Hepatocyte (in vitro differentiated cells): ENCODE results near the gene TOP1. TPM values are rescaled to one million over a fixed set of nuclear protein-coding genes. Genes with fewer than 3 reads are reported as not detected.

Source experiments
- DNase-seq: peaks from one replicate; pipeline ENCODE4 v3.0.0-alpha.2; 2016; ENCODE audit warnings: low spot score
- H2AFZ ChIP-seq: fragments of 200-600 bp; sonication (generic); 2 replicates; pipeline ENCODE4 v1.6.0; 2016; ENCODE audit warnings: antibody characterized with exemption, mild to moderate bottlenecking
- H3K27ac ChIP-seq: fragments of 200-600 bp; sonication (generic); 2 replicates; pipeline ENCODE4 v1.5.1; 2016; ENCODE audit warnings: mild to moderate bottlenecking
- H3K27me3 ChIP-seq: fragments of 200-600 bp; sonication (generic); 2 replicates; pipeline ENCODE4 v1.6.1; 2016
- H3K36me3 ChIP-seq: fragments of 200-600 bp; sonication (generic); replicated peaks from 2 replicates; pipeline ENCODE4 v1.5.1; 2016; ENCODE audit warnings: low read depth; ENCODE audit not compliant: insufficient read depth
- H3K4me1 ChIP-seq: fragments of 200-600 bp; sonication (generic); 2 replicates; pipeline ENCODE4 v1.5.1; 2016; ENCODE audit warnings: mild to moderate bottlenecking, moderate library complexity; ENCODE audit not compliant: insufficient read depth
- H3K4me2 ChIP-seq: fragments of 200-600 bp; sonication (generic); 2 replicates; pipeline ENCODE4 v1.6.0; 2016
- H3K4me3 ChIP-seq: fragments of 200-600 bp; sonication (generic); 2 replicates; pipeline ENCODE4 v1.5.1; 2016; ENCODE audit warnings: mild to moderate bottlenecking
- H3K79me2 ChIP-seq: fragments of 200-600 bp; sonication (generic); 2 replicates; pipeline ENCODE4 v1.6.0; 2017; ENCODE audit warnings: mild to moderate bottlenecking
- H3K9me2 ChIP-seq: fragments of 200-600 bp; sonication (generic); replicated peaks from 2 replicates; pipeline ENCODE4 v1.6.0; 2017; ENCODE audit warnings: mild to moderate bottlenecking; ENCODE audit not compliant: insufficient read depth
- H3K9me3 ChIP-seq: fragments of 200-600 bp; sonication (generic); 2 replicates; pipeline ENCODE4 v1.5.1; 2016; ENCODE audit warnings: low read depth, mild to moderate bottlenecking
- H4K20me1 ChIP-seq: fragments of 200-600 bp; sonication (generic); 2 replicates; pipeline ENCODE4 v1.6.0; 2016; ENCODE audit warnings: mild to moderate bottlenecking; ENCODE audit not compliant: insufficient read depth, poor library complexity, severe bottlenecking
- CTCF ChIP-seq: fragments of 200-600 bp; sonication (generic); IDR thresholded peaks from 2 replicates; pipeline ENCODE4 v1.5.1; 2016; ENCODE audit warnings: antibody characterized with exemption, mild to moderate bottlenecking; ENCODE audit not compliant: poor library complexity
- EZH2 ChIP-seq: fragments of 200-600 bp; sonication (generic); IDR thresholded peaks from 2 replicates; pipeline ENCODE4 v1.6.1; 2016; ENCODE audit warnings: antibody characterized with exemption, mild to moderate bottlenecking, borderline replicate concordance
- EZH2phosphoT487 ChIP-seq: fragments of 200-600 bp; sonication (generic); IDR thresholded peaks from one replicate; pipeline ENCODE4 v1.6.1; 2018; ENCODE audit warnings: antibody characterized with exemption, mild to moderate bottlenecking, low read depth, moderate library complexity; ENCODE audit not compliant: unreplicated experiment, severe bottlenecking
- WGBS: methylation state at CpG from one replicate; pipeline ENCODE4 v1.1.6; 2016; ENCODE audit warnings: low lambda C conversion rate; ENCODE audit errors: missing lambda C conversion rate; 5-methylcytosine and 5-hydroxymethylcytosine counted together
- polyA plus RNA-seq: library from polyadenylated mRNA; unstranded; fragments of >200 nt; fragmentation: Nextera tagmentation; extraction: Ambion mirVana; gene quantifications from 2 replicates; pipeline ENCODE4 v1.2.1, GENCODE V29; 2016
- total RNA-seq: library from RNA; depleted of rRNA; stranded (reverse); fragments of >200 nt; gene quantifications from 2 replicates; pipeline ENCODE4 v1.2.3, GENCODE V29; 2014

TOP1 gene
- total and polyA plus RNA-seq, 2 experiments from 2014 or later, result 28.3 to 38.2 TPM

- Histone ChIP-seq H3K4me3 (no peak overlapping the region), H3K4me2 (no peak overlapping the region), H3K9me2 (no peaks in the 10 kb centered on the region), H3K36me3 (no peaks in the 10 kb centered on the region), H3K79me2 (no peaks in the 10 kb centered on the region), H3K4me1 (no peaks in the 10 kb centered on the region), H4K20me1 (no peaks in the 10 kb centered on the region), H3K27me3 (no peaks in the 10 kb centered on the region), H3K9me3 (no peaks in the 10 kb centered on the region), H3K27ac (no peak overlapping the region), H2AFZ (no peak overlapping the region)
- 92% methylated on average over 6 of the region's 6 CpGs for whole genome bisulfite sequencing
- DNase-seq, result no peak
- TF ChIP-seq CTCF, result no peak
Measured at GRCh38 chr20:40980828-40981310, 47.8 kb upstream of the TOP1 start.

- Histone ChIP-seq H3K79me2 (no peaks in the 10 kb centered on the region), H3K9me3 (no peaks in the 10 kb centered on the region), H3K4me2 (no peak overlapping the region), H2AFZ (no peak overlapping the region), H3K36me3 (no peaks in the 10 kb centered on the region), H3K27me3 (no peaks in the 10 kb centered on the region), H4K20me1 (no peaks in the 10 kb centered on the region), H3K4me1 (no peaks in the 10 kb centered on the region), H3K4me3 (no peak overlapping the region), H3K9me2 (no peaks in the 10 kb centered on the region), H3K27ac (no peak overlapping the region)
- WGBS, result 93% methylated on average over 3 of the region's 3 CpGs
- no peak for TF ChIP-seq EZH2phosphoT487
- TF ChIP-seq EZH2, result no peak
- no peak for TF ChIP-seq CTCF
- DNase-seq, result no peak
Measured at GRCh38 chr20:40982415-40983145, 46.0 kb upstream of the TOP1 start.

GRCh38 chr20:40983898-40984297 is 44.7 kb upstream of the TOP1 start:
- Histone ChIP-seq H3K4me2 (no peak overlapping the region), H3K36me3 (no peaks in the 10 kb centered on the region), H3K27ac (no peak overlapping the region), H3K27me3 (no peaks in the 10 kb centered on the region), H4K20me1 (no peaks in the 10 kb centered on the region), H2AFZ (no peak overlapping the region), H3K4me1 (no peaks in the 10 kb centered on the region), H3K79me2 (no peaks in the 10 kb centered on the region), H3K4me3 (no peak overlapping the region), H3K9me2 (no peaks in the 10 kb centered on the region), H3K9me3 (no peaks in the 10 kb centered on the region)
- DNase-seq, result no peak
- WGBS, result 88% methylated on average over 2 of the region's 2 CpGs
- TF ChIP-seq EZH2, result no peak
- no peak for TF ChIP-seq EZH2phosphoT487
- TF ChIP-seq CTCF, result no peak

- Histone ChIP-seq H4K20me1 (no peaks in the 10 kb centered on the region), H3K27me3 (no peaks in the 10 kb centered on the region), H3K9me2 (no peaks in the 10 kb centered on the region), H3K9me3 (no peaks in the 10 kb centered on the region), H3K4me2 (no peak overlapping the region), H3K27ac (no peak overlapping the region), H3K79me2 (no peaks in the 10 kb centered on the region), H2AFZ (no peak overlapping the region), H3K4me1 (no peaks in the 10 kb centered on the region), H3K36me3 (no peaks in the 10 kb centered on the region), H3K4me3 (no peak overlapping the region)
- DNase-seq, result no peak
- no peak for TF ChIP-seq CTCF
- TF ChIP-seq EZH2phosphoT487, result no peak
- no peak for TF ChIP-seq EZH2
- 90% methylated on average over 4 of the region's 4 CpGs for WGBS
Measured at GRCh38 chr20:40984496-40984895, 44.1 kb upstream of the TOP1 start.
